Astrocyte (in vitro differentiated cells and primary cell): Measurements from ENCODE around the gene ROPN1.
"Not testable (repeated sequence)": the region's sequence is repeated elsewhere in the genome, so short reads cannot be mapped to it uniquely, and the experiment has no call there.

Source experiments
- EZH2 ChIP-seq: IDR thresholded peaks from 2 replicates; pipeline ENCODE4 v1.6.1; 2012; ENCODE audit warnings: mild to moderate bottlenecking, low read length, inconsistent platforms; ENCODE audit not compliant: insufficient read depth
- TF ChIP-seq, protein P1 (sequence below): IDR thresholded peaks from 2 replicates; pipeline ENCODE4 v1.5.1; 2011; ENCODE audit warnings: low read depth, mild to moderate bottlenecking, inconsistent platforms, low read length, moderate library complexity; ENCODE audit not compliant: insufficient read depth

DNA sequence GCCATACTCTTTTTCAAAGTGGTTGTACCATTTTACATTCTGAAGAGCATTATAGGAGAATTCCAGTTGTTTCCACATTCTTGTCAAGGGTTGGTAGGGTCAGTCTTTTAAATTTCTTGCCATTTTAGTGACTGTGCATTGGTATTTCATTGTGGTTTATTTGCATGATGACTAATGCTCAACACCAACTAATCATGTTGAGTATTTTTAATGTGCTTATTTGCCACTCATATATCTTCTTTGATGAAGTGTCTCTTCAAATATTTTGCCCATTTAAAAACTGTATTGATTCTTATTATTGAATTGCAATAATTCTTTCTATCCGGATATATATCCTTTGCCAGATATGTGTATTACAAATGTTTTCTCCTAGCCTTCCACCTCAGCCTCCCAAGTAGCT, 16.4 kb upstream of the ROPN1 start:
- TF ChIP-seq, protein P1, sequence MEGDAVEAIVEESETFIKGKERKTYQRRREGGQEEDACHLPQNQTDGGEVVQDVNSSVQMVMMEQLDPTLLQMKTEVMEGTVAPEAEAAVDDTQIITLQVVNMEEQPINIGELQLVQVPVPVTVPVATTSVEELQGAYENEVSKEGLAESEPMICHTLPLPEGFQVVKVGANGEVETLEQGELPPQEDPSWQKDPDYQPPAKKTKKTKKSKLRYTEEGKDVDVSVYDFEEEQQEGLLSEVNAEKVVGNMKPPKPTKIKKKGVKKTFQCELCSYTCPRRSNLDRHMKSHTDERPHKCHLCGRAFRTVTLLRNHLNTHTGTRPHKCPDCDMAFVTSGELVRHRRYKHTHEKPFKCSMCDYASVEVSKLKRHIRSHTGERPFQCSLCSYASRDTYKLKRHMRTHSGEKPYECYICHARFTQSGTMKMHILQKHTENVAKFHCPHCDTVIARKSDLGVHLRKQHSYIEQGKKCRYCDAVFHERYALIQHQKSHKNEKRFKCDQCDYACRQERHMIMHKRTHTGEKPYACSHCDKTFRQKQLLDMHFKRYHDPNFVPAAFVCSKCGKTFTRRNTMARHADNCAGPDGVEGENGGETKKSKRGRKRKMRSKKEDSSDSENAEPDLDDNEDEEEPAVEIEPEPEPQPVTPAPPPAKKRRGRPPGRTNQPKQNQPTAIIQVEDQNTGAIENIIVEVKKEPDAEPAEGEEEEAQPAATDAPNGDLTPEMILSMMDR, result not testable (repeated sequence)
- TF ChIP-seq EZH2, result not testable (repeated sequence)
